ENCODE measurements around the gene SDK1. TPM values are rescaled to one million over a fixed set of nuclear protein-coding genes. Genes with fewer than 3 reads are reported as not detected.

Gene SDK1
- total and polyA plus RNA-seq, 8 donors, result 1.6 to 11.2 (median 6.6) TPM

GRCh38 chr7:4195660-4196059 is 894.6 kb downstream of the SDK1 start:
- 64 to 96% (median 89%) methylated on average over 5 to 7 of the region's 7 CpGs for WGBS, 5 donors
- no peaks in the 10 kb centered on the region for H3K27me3 ChIP-seq
- H3K4me3 ChIP-seq, result no peak overlapping the region
- H3K27ac ChIP-seq, result no peak overlapping the region
- no peaks in the 10 kb centered on the region for H3K36me3 ChIP-seq
- TF ChIP-seq EP300 (IDR thresholded peaks at IDR 0.05) (no peak), POLR2AphosphoS5 (IDR thresholded peaks at IDR 0.05) (no peak), POLR2A (IDR thresholded peaks at IDR 0.05) (no peak), CTCF (IDR thresholded peaks at IDR 0.05) (no peak)
- no peak for DNase-seq
- peaks cover 0 to 7% (median 0%) of the 10 kb centered on the region in 4 donors for H3K9me3 ChIP-seq
- H3K4me1 ChIP-seq, result no peaks in the 10 kb centered on the region
- intact Hi-C loops (cut with DNase I; ENCODE audit: low total_unique reads), result no loop called here

GRCh38 chr7:4196121-4196819 is 895.2 kb downstream of the SDK1 start:
- H3K9me3 ChIP-seq, result peaks cover 0 to 8% (median 0%) of the 10 kb centered on the region in 4 donors
- H3K27me3 ChIP-seq, result no peaks in the 10 kb centered on the region
- intact Hi-C loops (cut with DNase I; ENCODE audit: low total_unique reads), result no loop called here
- H3K36me3 ChIP-seq, result no peaks in the 10 kb centered on the region
- DNase-seq, result no peak
- no peaks in the 10 kb centered on the region for H3K4me1 ChIP-seq
- no peak for TF ChIP-seq EP300 (IDR thresholded peaks at IDR 0.05)
- TF ChIP-seq POLR2AphosphoS5 (IDR thresholded peaks at IDR 0.05), result no peak
- TF ChIP-seq CTCF (IDR thresholded peaks at IDR 0.05), result no peak
- no peak for TF ChIP-seq POLR2A (IDR thresholded peaks at IDR 0.05)
- no peak overlapping the region for H3K4me3 ChIP-seq
- H3K27ac ChIP-seq, result no peak overlapping the region
- 75 to 84% (median 82%) methylated on average over 14 to 15 of the region's 15 CpGs for WGBS, 5 donors

GRCh38 chr7:4198301-4198700 is 897.2 kb downstream of the SDK1 start:
- Histone ChIP-seq H3K4me1 (no peaks in the 10 kb centered on the region), H3K9me3 (peaks cover 0 to 8% (median 0%) of the 10 kb centered on the region in 4 donors), H3K27ac (no peak overlapping the region), H3K27me3 (no peaks in the 10 kb centered on the region), H3K4me3 (no peak overlapping the region), H3K36me3 (no peaks in the 10 kb centered on the region)
- intact Hi-C loops (cut with DNase I; ENCODE audit: low total_unique reads), result no loop called here
- WGBS, 5 donors, result 74 to 84% (median 81%) methylated on average over 6 of the region's 6 CpGs
- no peak for TF ChIP-seq POLR2AphosphoS5 (IDR thresholded peaks at IDR 0.05)
- TF ChIP-seq CTCF (IDR thresholded peaks at IDR 0.05), result no peak
- TF ChIP-seq EP300 (IDR thresholded peaks at IDR 0.05), result no peak
- DNase-seq, result no peak

GRCh38 chr7:4200546-4201094 is 899.6 kb downstream of the SDK1 start:
- no peaks in the 10 kb centered on the region for H3K36me3 ChIP-seq
- H3K4me3 ChIP-seq, result no peak overlapping the region
- peaks cover 0 to 8% (median 0%) of the 10 kb centered on the region in 4 donors for H3K9me3 ChIP-seq
- H3K27me3 ChIP-seq, result no peaks in the 10 kb centered on the region
- WGBS, 5 donors, result 90 to 95% (median 94%) methylated on average over 2 of the region's 2 CpGs
- no peak overlapping the region for H3K27ac ChIP-seq
- no peak for DNase-seq
- intact Hi-C loops (cut with DNase I; ENCODE audit: low total_unique reads), result no loop called here
- no peaks in the 10 kb centered on the region for H3K4me1 ChIP-seq
- TF ChIP-seq POLR2A (IDR thresholded peaks at IDR 0.05), result no peak
- TF ChIP-seq CTCF (IDR thresholded peaks at IDR 0.05), result no peak
- TF ChIP-seq POLR2AphosphoS5 (IDR thresholded peaks at IDR 0.05), result no peak
- TF ChIP-seq EP300 (IDR thresholded peaks at IDR 0.05), result no peak
